ENCODE data around the gene ANKZF1. TPM values are rescaled to one million over a fixed set of nuclear protein-coding genes. Genes with fewer than 3 reads are reported as not detected.
A peak's percentile ranks its signal among the peaks of the same experiment; 100 is the strongest.

ANKZF1 gene
- polyA plus RNA-seq, 6 donors from 2014 or later = 22.4 to 45.5 (median 25.4) TPM

DNA sequence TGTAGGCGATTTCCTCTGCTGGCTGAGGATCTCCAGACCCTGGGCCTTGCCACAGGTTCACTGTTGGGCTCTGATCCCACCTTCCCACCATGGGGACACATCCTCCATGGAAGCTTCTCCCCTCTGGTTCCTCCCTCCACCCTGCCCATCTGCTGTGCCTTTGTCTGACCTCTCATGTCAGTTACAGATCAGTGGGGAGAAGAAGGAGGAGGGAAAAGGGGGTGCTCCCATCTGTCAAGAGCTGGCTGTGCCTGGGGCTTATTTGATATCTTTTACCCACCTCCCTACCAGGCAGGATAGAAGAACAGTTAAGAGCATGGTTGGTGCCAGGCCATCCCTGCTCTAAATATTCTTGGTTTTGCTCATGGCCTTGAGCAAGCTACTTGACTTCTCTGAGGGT lies 37.3 kb downstream of the ANKZF1 start:
- H3K27me3 Mint-ChIP-seq = peaks cover 0 to 2% (median 0%) of the 10 kb centered on the region in 3 donors
- no peak for ATAC-seq (ENCODE audit: low read depth in 2 of 2)
- H3K27ac Mint-ChIP-seq = no peak overlapping the region
- no peaks in the 10 kb centered on the region for H3K4me1 Mint-ChIP-seq
- H3K9me3 Mint-ChIP-seq = no peaks in the 10 kb centered on the region
- no peak overlapping the region for H3K4me3 Mint-ChIP-seq
- DNase-seq = no peak
- H3K36me3 Mint-ChIP-seq = no peaks in the 10 kb centered on the region

DNA sequence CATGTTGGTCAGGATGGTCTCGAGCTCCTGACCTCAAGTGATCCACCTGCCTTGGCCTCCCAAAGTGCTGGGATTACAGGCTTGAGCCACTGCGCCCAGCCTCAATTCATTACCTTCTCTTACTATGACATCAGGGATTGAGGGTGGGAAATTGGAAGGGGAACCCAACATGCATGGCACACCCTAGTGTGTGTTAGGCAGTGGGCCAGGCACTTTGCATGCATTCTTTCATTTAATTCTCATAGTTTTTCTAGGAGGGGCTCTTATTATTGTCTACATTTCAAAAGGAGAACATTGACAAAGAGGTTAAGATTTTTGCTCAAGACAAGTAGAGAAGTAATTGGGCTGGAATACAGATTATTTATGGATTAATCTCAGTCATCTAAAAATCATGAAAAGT lies 38.7 kb downstream of the ANKZF1 start:
- no peaks in the 10 kb centered on the region for H3K36me3 Mint-ChIP-seq
- no peak for DNase-seq
- H3K9me3 Mint-ChIP-seq = no peaks in the 10 kb centered on the region
- H3K4me3 Mint-ChIP-seq = no peak overlapping the region
- no peak overlapping the region for H3K27ac Mint-ChIP-seq
- no peak for ATAC-seq (ENCODE audit: low read depth in 2 of 2)
- no peaks in the 10 kb centered on the region for H3K27me3 Mint-ChIP-seq
- H3K4me1 Mint-ChIP-seq = no peaks in the 10 kb centered on the region

GRCh38 chr2:219269362-219270054 lies 39.9 kb downstream of the ANKZF1 start:
- H3K9me3 Mint-ChIP-seq = no peaks in the 10 kb centered on the region
- H3K4me1 Mint-ChIP-seq = no peaks in the 10 kb centered on the region
- DNase-seq (no peak), ATAC-seq (ENCODE audit: low read depth in 2 of 2) (no peak)
- H3K27ac Mint-ChIP-seq = peak overlapping the region in 1 of 6 donors; percentile 68
- no peaks in the 10 kb centered on the region for H3K36me3 Mint-ChIP-seq
- H3K4me3 Mint-ChIP-seq = no peak overlapping the region
- no peaks in the 10 kb centered on the region for H3K27me3 Mint-ChIP-seq

DNA sequence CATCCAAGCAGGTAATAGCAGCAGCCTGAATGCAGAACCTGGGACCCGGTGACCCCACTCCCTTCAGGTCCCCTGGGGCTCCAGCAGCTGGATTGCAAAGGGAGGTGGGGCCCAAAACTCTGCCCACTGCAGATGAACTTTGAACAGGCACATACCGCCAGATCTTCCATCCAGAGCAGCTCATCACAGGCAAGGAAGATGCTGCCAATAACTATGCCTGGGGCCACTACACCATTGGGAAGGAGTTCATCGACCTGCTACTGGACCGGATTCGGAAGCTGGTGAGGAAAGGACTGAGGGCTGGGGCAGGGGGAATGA lies 40.4 kb downstream of the ANKZF1 start:
- Mint-ChIP-seq H3K4me3 (no peak overlapping the region), H3K36me3 (no peaks in the 10 kb centered on the region), H3K4me1 (no peaks in the 10 kb centered on the region), H3K27me3 (no peaks in the 10 kb centered on the region), H3K9me3 (no peaks in the 10 kb centered on the region), H3K27ac (no peak overlapping the region)
- ATAC-seq (ENCODE audit: low read depth in 2 of 2) (no peak), DNase-seq (no peak)

GRCh38 chr2:219271021-219271420 lies 41.4 kb downstream of the ANKZF1 start:
- no peak overlapping the region for H3K27ac Mint-ChIP-seq
- H3K4me1 Mint-ChIP-seq = no peaks in the 10 kb centered on the region
- no peaks in the 10 kb centered on the region for H3K9me3 Mint-ChIP-seq
- no peaks in the 10 kb centered on the region for H3K27me3 Mint-ChIP-seq
- no peak for DNase-seq
- ATAC-seq (ENCODE audit: low read depth in 2 of 2) = no peak
- no peaks in the 10 kb centered on the region for H3K36me3 Mint-ChIP-seq
- H3K4me3 Mint-ChIP-seq = no peak overlapping the region

GRCh38 chr2:219272356-219272755 lies 42.8 kb downstream of the ANKZF1 start:
- DNase-seq (no peak), ATAC-seq (ENCODE audit: low read depth in 2 of 2) (no peak)
- no peaks in the 10 kb centered on the region for H3K9me3 Mint-ChIP-seq
- no peak overlapping the region for H3K27ac Mint-ChIP-seq
- H3K4me3 Mint-ChIP-seq = no peak overlapping the region
- peaks cover 3 to 4% (median 3%) of the 10 kb centered on the region in 3 donors for H3K4me1 Mint-ChIP-seq
- H3K27me3 Mint-ChIP-seq = no peaks in the 10 kb centered on the region
- H3K36me3 Mint-ChIP-seq = no peaks in the 10 kb centered on the region

GRCh38 chr2:219272995-219273394 lies 43.4 kb downstream of the ANKZF1 start:
- no peak for DNase-seq
- Mint-ChIP-seq H3K36me3 (no peaks in the 10 kb centered on the region), H3K9me3 (no peaks in the 10 kb centered on the region), H3K27me3 (no peaks in the 10 kb centered on the region), H3K4me3 (no peak overlapping the region), H3K27ac (no peak overlapping the region), H3K4me1 (peaks cover 9 to 11% (median 9%) of the 10 kb centered on the region in 3 donors)
- no peak for ATAC-seq (ENCODE audit: low read depth in 2 of 2)

- Mint-ChIP-seq H3K27me3 (no peaks in the 10 kb centered on the region), H3K36me3 (no peaks in the 10 kb centered on the region), H3K4me1 (peaks cover 18 to 20% (median 18%) of the 10 kb centered on the region in 3 donors), H3K27ac (no peak overlapping the region), H3K4me3 (no peak overlapping the region), H3K9me3 (no peaks in the 10 kb centered on the region)
- ATAC-seq (ENCODE audit: low read depth in 2 of 2) (no peak), DNase-seq (no peak)
Observed at GRCh38 chr2:219273937-219274336, 44.3 kb downstream of the ANKZF1 start.

- Mint-ChIP-seq H3K27me3 (no peaks in the 10 kb centered on the region), H3K4me1 (peaks cover 19 to 22% (median 21%) of the 10 kb centered on the region in 3 donors), H3K9me3 (no peaks in the 10 kb centered on the region), H3K36me3 (no peaks in the 10 kb centered on the region), H3K27ac (no peak overlapping the region), H3K4me3 (peak overlapping the region in 1 of 8 donors; percentile 75)
- ATAC-seq (ENCODE audit: low read depth in 2 of 2) (no peak), DNase-seq (no peak)
Observed at GRCh38 chr2:219274361-219274921, 44.8 kb downstream of the ANKZF1 start.

DNA sequence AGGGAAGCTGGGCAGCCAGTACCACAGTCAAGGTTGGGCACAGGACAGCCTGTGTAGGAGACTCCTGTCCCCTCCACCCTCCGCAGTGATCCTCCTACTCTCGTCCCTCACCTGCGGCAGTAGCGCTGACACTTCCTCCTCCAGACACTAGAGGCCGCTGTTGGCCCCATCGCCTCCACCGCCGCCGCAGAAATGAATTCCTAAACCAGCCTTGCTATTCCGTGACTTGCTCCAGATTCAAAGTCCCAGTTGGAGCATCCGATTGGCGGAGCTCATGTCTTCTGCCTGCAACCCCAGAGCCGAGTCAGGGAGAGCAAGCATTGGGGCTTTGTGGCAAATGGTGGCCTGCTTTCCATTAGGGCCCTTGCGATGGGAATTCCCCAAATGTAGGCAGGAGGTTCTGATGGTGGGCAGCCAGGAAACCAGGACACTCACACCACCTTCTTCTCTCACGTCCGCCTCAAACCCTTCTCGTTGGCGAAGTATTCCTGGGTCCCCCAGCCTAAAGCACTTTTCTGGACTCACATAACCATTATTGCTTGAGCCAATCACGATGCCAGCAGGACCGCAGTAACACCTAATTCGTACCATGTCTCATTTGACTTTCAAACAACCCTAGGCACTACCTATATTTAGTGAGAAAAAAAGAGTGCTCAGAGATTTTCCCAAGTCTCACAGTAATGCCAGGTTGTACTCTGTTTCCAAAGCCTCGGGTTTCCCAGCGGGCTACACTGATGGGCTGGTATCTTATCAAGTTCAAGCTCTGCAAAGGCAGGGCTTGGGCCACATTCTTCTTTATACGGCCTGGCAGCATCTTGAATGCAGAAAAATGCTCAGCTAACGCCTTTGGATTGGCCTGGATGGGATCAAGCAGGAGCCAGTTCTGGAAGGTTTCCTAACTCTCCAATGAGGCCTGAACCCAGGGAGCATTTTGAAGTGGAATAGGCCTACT lies 48.4 kb downstream of the ANKZF1 start:
- H3K36me3 Mint-ChIP-seq = peaks cover 4 to 6% of the 10 kb centered on the region in 2 donors
- peak overlapping the region; percentile 83 to 96 (median 94) for H3K4me3 Mint-ChIP-seq
- H3K9me3 Mint-ChIP-seq = no peaks in the 10 kb centered on the region
- peaks cover 36 to 42% (median 39%) of the 10 kb centered on the region in 3 donors for H3K4me1 Mint-ChIP-seq
- H3K27me3 Mint-ChIP-seq = no peaks in the 10 kb centered on the region
- peak; percentile 75 for DNase-seq
- H3K27ac Mint-ChIP-seq = peak overlapping the region; percentile 98 to 100 (median 100)
- no peak for ATAC-seq (ENCODE audit: low read depth in 2 of 2)

GRCh38 chr2:219278655-219279150 lies 49.1 kb downstream of the ANKZF1 start:
- Mint-ChIP-seq H3K27me3 (no peaks in the 10 kb centered on the region), H3K4me1 (peaks cover 36 to 44% (median 39%) of the 10 kb centered on the region in 3 donors), H3K4me3 (peak overlapping the region; percentile 83 to 96 (median 94)), H3K36me3 (peaks cover 5 to 10% of the 10 kb centered on the region in 2 donors), H3K9me3 (no peaks in the 10 kb centered on the region), H3K27ac (peak overlapping the region; percentile 98 to 100 (median 100))
- ATAC-seq (ENCODE audit: low read depth in 2 of 2) = no peak
- DNase-seq = no peak

GRCh38 chr2:219279151-219279915 lies 49.7 kb downstream of the ANKZF1 start, which contains the start of gene DNAJB2:
Gene DNAJB2 (plus strand): TSS chr2:219279366. CDS start chr2:219279834, 468 bp downstream.
- peaks cover 36 to 44% (median 39%) of the 10 kb centered on the region in 3 donors for H3K4me1 Mint-ChIP-seq
- ATAC-seq (ENCODE audit: low read depth in 2 of 2) (peak; percentile 73 to 76), DNase-seq (peak; percentile 100)
- H3K36me3 Mint-ChIP-seq = peaks cover 5 to 10% of the 10 kb centered on the region in 2 donors
- H3K27ac Mint-ChIP-seq = peak within 1 kb of the TSS; percentile 98 to 100 (median 100)
- no peaks in the 10 kb centered on the region for H3K9me3 Mint-ChIP-seq
- H3K27me3 Mint-ChIP-seq = no peaks in the 10 kb centered on the region
- H3K4me3 Mint-ChIP-seq = peak within 1 kb of the TSS; percentile 83 to 96 (median 95)
